ENCODE measurements around the gene FAM163B. TPM values are rescaled to one million over a fixed set of nuclear protein-coding genes. Genes with fewer than 3 reads are reported as not detected.

Gene FAM163B
- total RNA-seq, 2 experiments from 2014 or later: not detected

DNA sequence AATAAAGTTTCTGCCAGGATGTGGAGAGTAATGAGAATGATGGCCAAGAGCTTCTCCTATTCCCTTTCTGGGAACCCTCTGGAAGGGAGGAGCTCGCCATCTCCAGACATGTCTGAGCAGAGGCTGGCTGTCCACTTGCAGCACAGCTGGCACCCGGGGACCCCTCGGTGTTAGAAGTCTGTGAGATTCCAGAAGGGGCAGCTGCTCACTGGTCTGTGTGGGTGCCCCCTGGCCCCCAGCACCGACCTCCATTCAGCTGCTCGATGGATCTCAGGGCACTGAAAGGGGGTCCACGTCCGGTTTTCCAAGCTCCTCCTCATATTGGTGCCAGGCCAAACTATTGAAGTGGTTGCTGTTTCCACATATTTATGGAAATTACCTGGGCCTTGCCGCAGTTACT, 3.6 kb upstream of the FAM163B start:
- CTCF ChIA-PET: no interaction called here
- POLR2A ChIA-PET: no interaction called here
- no peak for ATAC-seq
- DNase-seq: no peak
- Mint-ChIP-seq H3K36me3 (ENCODE audit: low read depth) (no peaks in the 10 kb centered on the region), H3K27ac (no peak overlapping the region), H3K4me1 (no peaks in the 10 kb centered on the region), H3K4me3 (no peak overlapping the region), H3K9me3 (ENCODE audit: low read depth) (no peaks in the 10 kb centered on the region), H3K27me3 (peaks cover 14% of the 10 kb centered on the region)
- intact Hi-C loops (cut with DNase I, micrococcal nuclease): no loop called here

GRCh38 chr9:133612051-133612450, 2.9 kb upstream of the FAM163B start:
- no peaks in the 10 kb centered on the region for H3K36me3 Mint-ChIP-seq (ENCODE audit: low read depth)
- POLR2A ChIA-PET: no interaction called here
- ATAC-seq (no peak), DNase-seq (no peak)
- H3K27me3 Mint-ChIP-seq: peaks cover 14% of the 10 kb centered on the region
- H3K27ac Mint-ChIP-seq: no peak overlapping the region
- H3K4me1 Mint-ChIP-seq: no peaks in the 10 kb centered on the region
- no peaks in the 10 kb centered on the region for H3K9me3 Mint-ChIP-seq (ENCODE audit: low read depth)
- intact Hi-C loops (cut with DNase I, micrococcal nuclease): no loop called here
- CTCF ChIA-PET: no interaction called here
- no peak overlapping the region for H3K4me3 Mint-ChIP-seq

DNA sequence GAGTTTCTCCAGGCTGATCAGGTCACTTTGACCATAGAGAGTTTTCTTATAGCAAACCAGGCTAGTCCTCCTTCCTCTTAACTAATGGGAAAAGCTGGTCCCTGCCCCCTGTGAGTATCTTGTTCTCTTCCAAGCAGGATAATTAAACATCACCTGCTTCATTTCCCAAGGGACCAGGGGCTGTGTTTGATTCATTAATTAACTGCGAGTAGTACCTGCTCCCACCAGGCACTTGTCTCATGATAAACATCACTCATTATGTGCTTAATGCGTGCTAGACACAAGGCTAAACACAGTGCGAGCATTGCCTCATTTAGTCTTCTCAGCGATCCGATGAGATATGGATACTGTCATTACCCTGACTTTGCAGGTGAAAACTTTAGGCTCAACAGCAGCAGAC, 1.7 kb upstream of the FAM163B start:
- H3K27ac Mint-ChIP-seq: no peak overlapping the region
- peaks cover 16% of the 10 kb centered on the region for H3K27me3 Mint-ChIP-seq
- ChIA-PET POLR2A (no interaction called here), CTCF (interaction anchor here (0.7 kb wide), 1 partner anchor 12 kb away, joined by 3 read pairs; no protein-coding TSS in a partner anchor)
- DNase-seq (no peak), ATAC-seq (no peak)
- intact Hi-C loops (cut with DNase I, micrococcal nuclease): no loop called here
- no peaks in the 10 kb centered on the region for H3K36me3 Mint-ChIP-seq (ENCODE audit: low read depth)
- no peaks in the 10 kb centered on the region for H3K4me1 Mint-ChIP-seq
- H3K9me3 Mint-ChIP-seq (ENCODE audit: low read depth): no peaks in the 10 kb centered on the region
- H3K4me3 Mint-ChIP-seq: no peak overlapping the region

DNA sequence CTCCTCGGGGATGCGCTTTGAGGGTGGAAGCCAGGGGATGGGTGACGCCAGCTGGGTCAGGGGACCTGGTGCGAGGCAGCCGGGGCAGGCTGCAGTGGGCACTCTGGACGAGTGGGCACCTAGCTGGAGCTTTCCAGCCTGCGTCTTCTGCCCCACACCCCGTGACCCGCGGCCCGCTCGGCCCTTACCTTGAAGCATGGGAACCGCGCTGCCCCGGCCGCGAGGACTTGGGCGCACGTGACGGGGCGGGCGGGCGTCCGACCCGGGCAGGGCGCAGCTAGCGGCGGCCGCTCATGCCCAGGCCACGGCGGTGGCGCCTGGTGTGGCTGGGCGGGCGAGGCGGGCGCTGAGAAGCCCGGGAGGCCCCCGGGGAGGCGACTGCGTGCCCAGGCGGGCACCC, 300 bp downstream of the FAM163B start:
- Mint-ChIP-seq H3K4me3 (no peak overlapping the region), H3K4me1 (peaks cover 8% of the 10 kb centered on the region), H3K9me3 (ENCODE audit: low read depth) (no peaks in the 10 kb centered on the region), H3K27ac (no peak overlapping the region), H3K36me3 (ENCODE audit: low read depth) (no peaks in the 10 kb centered on the region), H3K27me3 (peaks cover 16% of the 10 kb centered on the region)
- intact Hi-C loops (cut with DNase I, micrococcal nuclease): loop anchor here in 1 of 2 experiments (5.0 kb wide), 1 partner anchor 383 kb away; the partner anchor contains the start of gene VAV2
- ATAC-seq (no peak), DNase-seq (no peak)
- POLR2A ChIA-PET: no interaction called here
- CTCF ChIA-PET: no interaction called here

GRCh38 chr9:133608382-133608781, 807 bp downstream of the FAM163B start:
- intact Hi-C loops (cut with DNase I, micrococcal nuclease): loop anchor here in 1 of 2 experiments (5.0 kb wide), 1 partner anchor 384 kb away; the partner anchor contains the start of gene VAV2
- Mint-ChIP-seq H3K27ac (no peak overlapping the region), H3K4me3 (no peak overlapping the region), H3K4me1 (peaks cover 8% of the 10 kb centered on the region), H3K9me3 (ENCODE audit: low read depth) (no peaks in the 10 kb centered on the region), H3K36me3 (ENCODE audit: low read depth) (no peaks in the 10 kb centered on the region), H3K27me3 (peaks cover 16% of the 10 kb centered on the region)
- ATAC-seq: no peak
- ChIA-PET POLR2A (no interaction called here), CTCF (no interaction called here)
- no peak for DNase-seq

DNA sequence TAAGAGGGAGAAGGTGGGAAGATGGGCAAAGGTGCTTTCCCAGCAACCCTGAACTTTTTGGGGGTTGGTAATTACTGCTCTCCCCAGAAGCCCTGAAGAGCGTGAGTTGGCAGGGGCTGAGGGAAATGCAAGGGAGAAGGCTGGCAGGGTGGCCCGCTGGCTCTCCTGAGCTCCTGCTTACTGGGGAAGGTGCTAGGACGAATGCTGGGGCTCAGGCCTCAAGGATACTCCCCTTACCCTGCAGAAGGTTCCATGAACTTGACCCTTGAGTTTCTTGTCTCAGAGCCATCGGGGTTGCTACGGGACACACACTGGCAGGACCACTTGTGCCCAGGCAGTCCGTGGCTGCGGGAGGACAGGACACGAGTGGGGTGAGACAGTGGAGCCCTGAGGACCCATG, 1.2 kb downstream of the FAM163B start:
- POLR2A ChIA-PET: no interaction called here

GRCh38 chr9:133607381-133607780, 1.8 kb downstream of the FAM163B start:
- DNase-seq (no peak), ATAC-seq (no peak)
- H3K4me1 Mint-ChIP-seq: peaks cover 8% of the 10 kb centered on the region
- H3K4me3 Mint-ChIP-seq: no peak overlapping the region
- intact Hi-C loops (cut with DNase I, micrococcal nuclease): loop anchor here in 1 of 2 experiments (5.0 kb wide), 1 partner anchor 385 kb away; the partner anchor contains the start of gene VAV2
- H3K27me3 Mint-ChIP-seq: peaks cover 16% of the 10 kb centered on the region
- no peaks in the 10 kb centered on the region for H3K36me3 Mint-ChIP-seq (ENCODE audit: low read depth)
- H3K9me3 Mint-ChIP-seq (ENCODE audit: low read depth): no peaks in the 10 kb centered on the region
- H3K27ac Mint-ChIP-seq: no peak overlapping the region
- ChIA-PET CTCF (interaction anchor here (0.6 to 1.0 kb wide), 3 partner anchors 80 to 1734 kb away, joined by 3 to 4 read pairs (median 4); no protein-coding TSS in a partner anchor), POLR2A (no interaction called here)

More for the DNA sequence above, 1.2 kb downstream of the FAM163B start:
- Mint-ChIP-seq H3K4me1 (peaks cover 8% of the 10 kb centered on the region), H3K27me3 (peaks cover 16% of the 10 kb centered on the region), H3K9me3 (ENCODE audit: low read depth) (no peaks in the 10 kb centered on the region), H3K36me3 (ENCODE audit: low read depth) (no peaks in the 10 kb centered on the region), H3K27ac (no peak overlapping the region), H3K4me3 (no peak overlapping the region)
- no peak for DNase-seq
- intact Hi-C loops (cut with DNase I, micrococcal nuclease): loop anchor here in 1 of 2 experiments (5.0 kb wide), 1 partner anchor 384 kb away; the partner anchor contains the start of gene VAV2
- no peak for ATAC-seq
- CTCF ChIA-PET: interaction anchor here (1.0 kb wide), 1 partner anchor 79 kb away, joined by 3 read pairs; no protein-coding TSS in a partner anchor

- Mint-ChIP-seq H3K4me1 (peaks cover 8% of the 10 kb centered on the region), H3K27me3 (peaks cover 16% of the 10 kb centered on the region), H3K27ac (no peak overlapping the region), H3K9me3 (ENCODE audit: low read depth) (no peaks in the 10 kb centered on the region), H3K4me3 (no peak overlapping the region), H3K36me3 (ENCODE audit: low read depth) (no peaks in the 10 kb centered on the region)
- DNase-seq: no peak
- intact Hi-C loops (cut with DNase I, micrococcal nuclease): loop anchor here in 1 of 2 experiments (5.0 kb wide), 1 partner anchor 386 kb away; the partner anchor contains the start of gene VAV2
- ChIA-PET POLR2A (no interaction called here), CTCF (interaction anchor here (0.6 kb wide), 2 partner anchors 94 to 1734 kb away, joined by 3 to 4 read pairs; no protein-coding TSS in a partner anchor)
- ATAC-seq: no peak
Observed at GRCh38 chr9:133606708-133607025, 2.5 kb downstream of the FAM163B start.

GRCh38 chr9:133605856-133606707, 3.1 kb downstream of the FAM163B start:
- H3K4me1 Mint-ChIP-seq: peaks cover 8% of the 10 kb centered on the region
- no peak overlapping the region for H3K4me3 Mint-ChIP-seq
- H3K9me3 Mint-ChIP-seq (ENCODE audit: low read depth): no peaks in the 10 kb centered on the region
- ChIA-PET POLR2A (no interaction called here), CTCF (interaction anchor here (0.6 kb wide), 2 partner anchors 13 to 95 kb away, joined by 3 read pairs; no protein-coding TSS in a partner anchor)
- peaks cover 16% of the 10 kb centered on the region for H3K27me3 Mint-ChIP-seq
- intact Hi-C loops (cut with DNase I, micrococcal nuclease): loop anchor here in 1 of 2 experiments (5.0 kb wide), 1 partner anchor 386 kb away; the partner anchor contains the start of gene VAV2
- no peak overlapping the region for H3K27ac Mint-ChIP-seq
- H3K36me3 Mint-ChIP-seq (ENCODE audit: low read depth): no peaks in the 10 kb centered on the region
- ATAC-seq (no peak), DNase-seq (no peak)

DNA sequence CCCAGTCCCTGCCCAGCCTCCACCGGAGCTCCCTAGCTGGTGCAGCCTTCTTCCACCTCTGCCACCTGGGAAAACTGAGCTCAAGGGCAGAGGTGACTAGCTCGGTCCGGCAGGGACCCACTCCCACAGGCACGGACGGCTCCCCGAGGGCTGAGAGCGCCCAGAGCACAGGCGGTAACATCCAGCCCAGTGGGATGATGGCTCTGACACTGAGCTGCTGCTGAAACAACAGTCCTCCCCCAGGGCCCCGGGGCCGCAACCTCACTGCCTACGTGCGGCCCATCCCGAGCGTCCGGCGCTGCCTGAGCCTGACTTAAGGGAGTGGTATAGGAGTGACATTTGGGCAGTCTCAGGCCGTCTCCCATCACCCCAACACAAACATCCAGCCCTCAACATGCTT, 3.7 kb downstream of the FAM163B start:
- ChIA-PET POLR2A (no interaction called here), CTCF (interaction anchor here (0.6 to 1.9 kb wide), 6 partner anchors 13 to 133 kb away, joined by 3 to 4 read pairs (median 3); partner anchors contain the start of gene SARDH)
- intact Hi-C loops (cut with DNase I, micrococcal nuclease): loop anchor here in 1 of 2 experiments (5.0 kb wide), 1 partner anchor 387 kb away; the partner anchor contains the start of gene VAV2
- Mint-ChIP-seq H3K36me3 (ENCODE audit: low read depth) (no peaks in the 10 kb centered on the region), H3K4me3 (no peak overlapping the region), H3K27ac (no peak overlapping the region), H3K4me1 (peaks cover 8% of the 10 kb centered on the region), H3K27me3 (peaks cover 15% of the 10 kb centered on the region), H3K9me3 (ENCODE audit: low read depth) (no peaks in the 10 kb centered on the region)
- DNase-seq (no peak), ATAC-seq (no peak)

DNA sequence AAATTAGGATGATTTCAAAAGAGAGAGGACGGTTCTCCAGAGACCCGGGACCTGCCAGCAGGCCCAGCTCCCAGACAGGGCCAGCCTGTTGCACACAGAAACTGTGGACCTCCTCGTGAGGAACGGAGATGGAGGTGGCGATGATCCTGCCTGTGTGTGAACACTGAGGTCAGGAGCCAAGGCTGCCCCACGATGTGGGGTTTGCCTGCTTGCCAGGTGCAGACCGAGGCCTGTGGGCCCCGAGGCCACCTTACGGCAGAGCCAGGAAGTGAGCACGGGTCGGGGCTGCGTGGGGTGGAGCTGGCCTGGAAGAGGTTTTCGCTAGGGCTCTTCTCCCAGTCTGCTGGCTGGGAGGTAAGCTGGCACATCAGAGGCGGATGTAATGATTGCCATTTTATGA, 4.3 kb downstream of the FAM163B start:
- intact Hi-C loops (cut with DNase I, micrococcal nuclease): loop anchor here in 1 of 2 experiments (5.0 kb wide), 1 partner anchor 387 kb away; the partner anchor contains the start of gene VAV2
- Mint-ChIP-seq H3K9me3 (ENCODE audit: low read depth) (no peaks in the 10 kb centered on the region), H3K4me1 (peaks cover 8% of the 10 kb centered on the region), H3K36me3 (ENCODE audit: low read depth) (no peaks in the 10 kb centered on the region), H3K27ac (no peak overlapping the region), H3K27me3 (peaks cover 11% of the 10 kb centered on the region), H3K4me3 (no peak overlapping the region)
- no peak for ATAC-seq
- POLR2A ChIA-PET: no interaction called here
- CTCF ChIA-PET: interaction anchor here (0.6 to 1.9 kb wide), 6 partner anchors 15 to 133 kb away, joined by 3 to 4 read pairs (median 3); partner anchors contain the start of gene SARDH
- DNase-seq: peak; percentile 20

All from activated CD4-positive, alpha-beta T cell treated with anti-CD3 and anti-CD28 coated beads for 36 hours (primary cell).